Stimulated activated CD8-positive, alpha-beta memory T cell treated with anti-CD3 and anti-CD28 coated beads, Interleukin-12 subunit alpha, Interleukin-12 subunit beta, amount 100 ng/mL, for 24 hours (primary cell): ENCODE results near the gene RNU5D-1.
"Not testable (repeated sequence)": the region's sequence is repeated elsewhere in the genome, so short reads cannot be mapped to it uniquely, and the experiment has no call there.

Experiments used
- DNase-seq: peaks from one replicate; pipeline ENCODE4 v3.0.0-alpha.2; 2020; ENCODE audit errors: extremely low read depth

The RNU5D-1 gene

DNA sequence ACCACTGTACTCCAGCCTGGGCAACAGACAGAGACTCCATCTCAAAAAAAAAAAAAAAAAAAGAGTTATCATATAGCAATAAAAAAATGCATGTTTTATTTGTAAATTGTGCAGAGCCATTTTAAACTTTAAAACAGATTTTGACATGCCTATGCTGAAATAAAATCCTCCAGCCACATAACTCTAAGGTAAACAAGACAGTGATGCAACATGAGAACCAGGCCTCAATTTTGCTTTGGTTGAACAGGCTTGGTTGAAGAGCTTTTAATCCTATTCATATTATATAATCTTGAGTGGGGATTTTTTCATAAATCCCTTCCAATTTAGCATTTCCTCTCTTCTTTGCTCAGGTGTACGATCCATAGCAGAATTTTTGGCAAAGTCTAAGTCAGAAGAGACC is 30.4 kb downstream of the RNU5D-1 start:
- no peak for DNase-seq

DNA sequence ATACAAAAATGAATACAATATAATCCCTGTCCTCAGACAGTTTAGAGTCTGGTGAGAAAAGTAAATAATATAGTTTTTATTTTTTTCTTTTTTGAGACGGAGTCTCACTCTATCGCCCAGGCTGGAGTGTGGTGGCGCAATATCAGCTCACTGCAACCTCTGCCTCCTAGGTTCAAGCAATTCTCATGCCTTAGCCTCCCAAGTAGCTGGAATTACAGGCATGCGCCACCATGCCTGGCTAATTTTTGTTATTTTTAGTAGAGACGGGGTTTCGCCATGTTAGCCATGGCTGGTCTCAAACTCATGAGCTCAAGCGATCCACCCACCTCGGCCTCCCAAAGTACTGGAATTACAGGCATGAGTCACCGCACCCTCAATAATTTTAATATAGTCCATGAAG is 31.6 kb downstream of the RNU5D-1 start:
- not testable (repeated sequence) for DNase-seq

DNA sequence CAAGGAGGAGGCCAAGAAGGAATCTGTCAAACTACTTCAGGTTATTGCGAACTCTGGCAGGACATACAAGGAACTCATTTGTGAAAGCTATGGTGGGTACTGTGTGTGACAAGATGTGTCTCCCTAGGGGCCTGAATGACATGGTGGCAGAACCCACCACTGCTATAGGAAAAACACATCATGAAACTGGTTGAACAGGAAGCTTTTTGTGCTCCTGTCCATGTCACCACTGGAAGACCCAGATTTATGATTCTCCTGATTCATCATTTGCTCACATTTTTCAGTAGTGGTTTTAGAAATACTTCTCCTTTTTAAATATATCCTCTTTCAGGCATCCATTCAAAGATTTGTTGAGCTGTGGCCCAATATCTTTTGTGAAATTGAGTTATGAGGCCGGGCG is 32.8 kb downstream of the RNU5D-1 start:
- DNase-seq = no peak

DNA sequence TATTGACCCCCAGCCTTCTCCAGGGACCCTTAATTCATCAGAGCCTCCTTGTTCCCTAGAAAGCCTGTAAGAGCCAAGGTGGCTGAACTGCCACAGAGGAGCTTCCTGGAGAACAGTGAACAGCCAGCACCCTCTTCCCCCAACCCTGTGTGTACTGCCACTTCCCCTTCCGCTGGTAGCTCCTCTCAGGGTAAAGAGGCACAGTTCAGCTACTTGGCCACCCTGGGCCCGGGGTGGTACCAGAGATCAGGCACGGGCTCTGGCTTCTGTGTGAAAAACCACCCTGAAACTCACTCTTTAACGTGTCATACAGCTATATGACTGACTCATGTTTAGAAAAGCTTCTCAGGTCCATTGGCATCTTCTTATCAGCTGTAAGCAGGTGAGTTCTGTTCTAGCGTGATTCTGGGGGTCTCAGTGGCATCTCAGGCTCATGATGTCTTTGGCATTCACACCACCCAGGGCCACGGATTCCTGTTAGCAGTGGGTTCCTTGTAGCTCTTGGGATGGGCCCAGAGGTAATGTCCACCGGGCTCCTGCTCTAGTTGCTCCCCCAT is 34.1 kb downstream of the RNU5D-1 start:
- DNase-seq = no peak

DNA sequence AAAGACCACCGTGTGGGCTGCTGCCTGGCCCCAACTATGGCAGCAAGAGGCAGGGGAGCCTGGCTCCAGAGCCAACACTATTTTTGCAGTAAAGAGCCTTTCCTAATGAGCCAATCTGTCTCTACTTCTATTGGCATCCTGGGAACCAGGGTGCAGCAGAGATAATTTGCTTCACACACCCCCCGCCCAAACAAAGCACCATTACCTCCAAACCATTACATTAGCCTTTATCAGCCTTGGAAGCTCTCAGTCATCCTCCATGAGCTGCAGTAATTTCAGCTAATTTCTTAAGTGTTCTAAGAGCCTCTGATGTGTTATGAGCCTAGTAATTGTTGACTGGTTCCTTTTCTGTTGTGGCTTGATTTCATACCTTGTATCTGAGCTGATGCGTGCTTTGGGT is 34.9 kb downstream of the RNU5D-1 start:
- no peak for DNase-seq

DNA sequence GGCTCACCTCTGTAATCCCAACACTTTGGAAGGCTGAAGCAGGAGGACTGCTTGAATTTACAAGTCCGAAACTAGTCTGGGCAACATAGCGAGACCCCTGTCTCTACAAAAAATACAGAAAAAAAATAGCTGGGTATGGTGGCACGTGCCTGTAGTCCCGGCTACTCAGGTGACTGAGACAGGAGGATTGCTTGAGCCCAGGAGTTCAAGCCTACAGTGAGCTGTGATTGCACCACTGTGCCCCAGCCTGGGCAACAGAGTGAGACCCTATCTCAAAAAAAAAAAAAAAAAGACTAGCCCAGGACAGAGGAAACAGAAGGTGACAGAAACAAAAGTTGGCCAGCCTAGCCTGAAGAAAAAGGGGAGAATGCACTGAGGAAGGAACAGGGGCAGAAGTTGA is 35.3 kb downstream of the RNU5D-1 start:
- DNase-seq = no peak

DNA sequence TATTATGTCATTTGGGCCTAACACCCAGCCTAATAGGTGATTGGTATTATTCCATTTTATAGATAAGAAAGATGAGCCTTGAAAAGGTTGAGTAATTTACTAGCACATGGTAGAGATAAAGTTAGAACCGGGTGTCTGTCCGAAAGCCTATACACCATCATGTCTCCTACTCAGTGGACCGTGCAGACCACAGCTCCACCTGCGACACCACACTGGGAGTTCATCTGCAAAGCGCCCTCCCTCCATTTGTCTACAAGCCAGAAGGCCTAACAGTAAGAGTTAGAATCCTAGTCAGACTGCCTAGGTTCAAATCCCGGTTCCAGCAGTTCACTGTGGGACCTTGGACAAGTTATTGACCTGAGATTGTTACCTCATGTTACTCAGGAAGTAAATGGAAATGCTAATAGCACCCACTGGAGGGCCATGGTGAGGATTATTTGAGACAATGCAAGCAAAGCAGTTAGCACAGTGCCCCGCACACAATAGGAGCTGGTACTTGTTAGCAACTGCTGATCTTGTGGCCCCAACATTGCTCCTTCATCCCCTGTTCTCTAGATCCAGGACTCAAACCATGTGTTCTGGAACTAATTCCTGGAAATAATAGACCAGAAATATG is 36.0 kb downstream of the RNU5D-1 start:
- DNase-seq = no peak

DNA sequence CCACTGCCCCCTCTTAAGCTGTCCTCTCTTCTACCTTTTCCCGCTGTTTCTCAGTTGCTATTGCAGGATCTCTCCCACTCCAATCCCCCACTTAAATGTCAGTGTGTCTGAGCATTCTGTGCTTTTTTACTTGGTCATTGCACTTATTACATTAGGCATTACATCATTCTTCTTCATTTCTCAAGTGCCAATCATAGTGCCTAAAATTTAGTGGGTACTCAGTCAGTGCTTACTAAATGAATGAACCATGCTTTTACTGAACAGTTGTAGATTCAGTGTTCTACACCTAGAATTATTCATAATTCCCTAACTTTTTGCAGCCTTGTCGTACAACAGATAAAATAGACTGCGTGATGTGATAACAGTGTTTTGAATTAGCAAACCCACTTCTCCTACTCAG is 37.1 kb downstream of the RNU5D-1 start:
- DNase-seq = no peak

DNA sequence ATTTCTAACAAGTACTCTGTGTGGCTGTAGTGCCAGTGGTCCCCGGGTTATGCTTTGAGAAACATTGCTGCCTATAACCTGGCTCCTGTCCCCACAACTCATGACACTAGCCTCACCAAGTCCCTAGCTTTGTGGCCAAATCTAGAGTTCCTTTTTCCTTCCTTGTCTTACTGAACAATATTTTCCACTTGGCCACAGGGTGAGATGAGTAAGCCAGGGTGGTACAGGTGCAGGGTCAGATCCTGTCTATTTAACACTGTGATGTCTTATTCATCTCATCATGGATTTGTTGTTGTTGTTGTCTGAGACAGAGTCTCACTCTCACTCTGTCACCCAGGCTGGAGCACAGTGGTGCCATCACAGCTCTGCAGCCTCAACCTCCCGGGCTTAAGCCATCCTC is 37.8 kb downstream of the RNU5D-1 start:
- no peak for DNase-seq

DNA sequence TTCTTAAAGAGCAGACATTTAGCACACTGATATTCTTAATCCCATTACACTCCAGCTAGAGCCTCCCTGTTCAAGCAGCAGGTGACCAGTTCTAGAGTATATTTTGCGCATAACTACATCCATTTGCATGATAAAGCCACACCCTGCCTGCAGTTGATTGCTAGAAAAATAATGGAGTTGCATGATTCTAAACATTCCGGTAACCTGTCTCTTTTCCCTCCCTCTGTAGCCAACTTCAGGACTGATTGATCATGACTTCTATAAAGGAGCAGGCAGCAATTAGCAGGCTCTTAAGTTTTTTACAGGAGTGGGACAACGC is 41.6 kb downstream of the RNU5D-1 start:
- no peak for DNase-seq

DNA sequence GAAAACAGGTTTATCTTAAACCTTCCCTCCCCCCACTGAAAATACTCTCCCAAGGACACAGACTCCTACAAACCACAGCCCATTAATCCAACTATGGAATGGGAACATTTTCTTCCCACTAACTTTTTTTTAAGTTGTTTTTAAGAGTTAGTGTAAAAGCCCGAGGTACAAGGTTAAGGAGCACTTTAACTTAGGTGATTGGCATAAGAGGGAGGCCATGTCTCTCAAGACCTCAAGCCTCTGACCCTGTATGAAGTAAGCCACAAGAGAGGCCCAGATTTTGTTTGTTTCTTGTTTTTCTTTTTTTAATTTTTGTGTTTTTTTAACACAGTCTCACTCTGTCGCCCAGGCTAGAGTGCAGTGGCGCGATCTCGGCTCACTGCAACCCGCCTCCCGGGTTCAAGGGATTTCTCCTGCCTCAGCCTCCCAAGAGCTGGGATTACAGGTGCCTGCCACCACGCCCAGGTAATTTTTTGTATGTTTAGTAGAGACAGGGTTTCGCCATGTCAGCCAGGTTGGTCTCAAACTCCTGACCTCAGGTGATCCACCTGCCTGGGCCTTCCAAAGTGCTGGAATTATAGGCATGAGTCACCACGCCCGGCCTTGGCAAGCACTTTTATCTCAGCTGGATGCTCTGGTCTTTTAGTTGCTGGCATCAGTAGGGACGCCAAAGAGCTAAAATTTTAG is 42.1 kb downstream of the RNU5D-1 start:
- no peak for DNase-seq

DNA sequence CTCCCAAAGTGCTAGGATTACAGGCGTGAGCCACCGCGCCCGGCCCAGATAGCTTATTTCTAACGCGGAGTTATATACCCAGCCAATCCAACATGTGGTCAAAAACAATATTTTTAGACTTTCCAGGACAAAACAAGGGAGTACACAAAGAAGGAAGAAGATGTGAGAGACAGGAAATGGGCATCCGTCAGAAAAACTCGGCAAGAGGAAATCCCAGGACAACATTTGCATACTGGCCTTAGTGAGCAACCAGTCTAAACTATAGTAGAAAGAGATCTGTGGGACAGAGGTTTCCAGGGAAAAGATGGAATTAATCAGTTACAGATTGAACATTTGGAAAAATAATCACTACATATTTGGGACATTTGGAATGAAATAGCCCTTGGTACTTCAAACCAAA is 45.1 kb downstream of the RNU5D-1 start:
- no peak for DNase-seq

DNA sequence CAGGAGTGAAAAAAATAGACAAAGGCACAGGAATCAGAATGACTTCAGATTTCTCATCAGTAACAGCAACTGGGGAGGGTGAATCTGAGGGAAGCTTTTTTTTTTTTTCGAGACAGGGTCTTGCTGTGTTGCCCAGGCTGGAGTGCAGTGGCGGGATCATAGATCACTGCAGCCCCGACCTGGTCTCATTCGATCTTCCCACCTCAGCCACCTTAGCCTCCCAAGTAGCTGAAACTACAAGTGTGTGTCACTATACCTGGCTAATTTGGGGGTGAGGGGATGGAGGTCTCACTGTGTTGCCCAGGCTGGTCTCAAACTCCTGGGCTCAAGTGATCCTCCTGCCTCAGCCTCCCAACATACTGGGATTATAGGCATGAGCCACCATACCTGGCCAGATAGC is 45.8 kb downstream of the RNU5D-1 start:
- no peak for DNase-seq

DNA sequence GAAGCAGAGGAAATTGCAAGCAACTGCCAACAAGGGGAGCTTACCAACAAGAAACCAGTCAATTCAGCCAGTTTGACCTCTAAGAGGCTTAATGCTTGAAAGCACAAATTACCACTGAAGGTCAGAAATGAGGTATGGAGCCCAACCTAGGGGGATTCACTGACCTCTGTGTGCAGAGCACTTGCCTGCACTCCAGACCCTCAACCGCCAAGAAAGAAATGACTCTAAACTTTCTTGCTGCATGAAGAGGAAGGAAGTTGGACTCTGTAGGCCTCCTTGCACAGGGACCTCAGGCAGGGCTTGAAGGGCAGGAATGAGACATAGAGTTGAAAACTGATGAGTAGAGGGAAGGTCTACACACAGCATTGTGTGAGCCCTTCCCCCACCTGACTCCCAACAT is 46.4 kb downstream of the RNU5D-1 start:
- DNase-seq = no peak

DNA sequence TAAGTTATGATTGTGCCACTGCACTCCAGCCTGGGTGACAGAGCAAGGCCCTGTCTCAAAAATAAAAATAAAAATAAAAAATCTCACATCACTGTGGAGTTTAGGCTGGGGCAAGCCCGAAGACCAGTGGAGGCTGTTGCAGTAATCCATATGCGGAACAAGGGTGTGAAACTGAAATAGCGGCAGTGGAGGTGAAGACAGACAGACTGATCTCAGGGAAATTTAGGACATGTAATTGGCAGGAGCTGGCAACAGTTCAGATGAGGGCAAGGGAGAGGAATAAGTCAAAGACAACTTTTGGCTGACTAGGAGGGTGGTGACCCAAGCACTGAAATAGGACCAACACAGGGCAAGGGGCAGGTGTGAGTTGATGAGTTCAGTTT is 48.1 kb downstream of the RNU5D-1 start:
- DNase-seq = no peak

DNA sequence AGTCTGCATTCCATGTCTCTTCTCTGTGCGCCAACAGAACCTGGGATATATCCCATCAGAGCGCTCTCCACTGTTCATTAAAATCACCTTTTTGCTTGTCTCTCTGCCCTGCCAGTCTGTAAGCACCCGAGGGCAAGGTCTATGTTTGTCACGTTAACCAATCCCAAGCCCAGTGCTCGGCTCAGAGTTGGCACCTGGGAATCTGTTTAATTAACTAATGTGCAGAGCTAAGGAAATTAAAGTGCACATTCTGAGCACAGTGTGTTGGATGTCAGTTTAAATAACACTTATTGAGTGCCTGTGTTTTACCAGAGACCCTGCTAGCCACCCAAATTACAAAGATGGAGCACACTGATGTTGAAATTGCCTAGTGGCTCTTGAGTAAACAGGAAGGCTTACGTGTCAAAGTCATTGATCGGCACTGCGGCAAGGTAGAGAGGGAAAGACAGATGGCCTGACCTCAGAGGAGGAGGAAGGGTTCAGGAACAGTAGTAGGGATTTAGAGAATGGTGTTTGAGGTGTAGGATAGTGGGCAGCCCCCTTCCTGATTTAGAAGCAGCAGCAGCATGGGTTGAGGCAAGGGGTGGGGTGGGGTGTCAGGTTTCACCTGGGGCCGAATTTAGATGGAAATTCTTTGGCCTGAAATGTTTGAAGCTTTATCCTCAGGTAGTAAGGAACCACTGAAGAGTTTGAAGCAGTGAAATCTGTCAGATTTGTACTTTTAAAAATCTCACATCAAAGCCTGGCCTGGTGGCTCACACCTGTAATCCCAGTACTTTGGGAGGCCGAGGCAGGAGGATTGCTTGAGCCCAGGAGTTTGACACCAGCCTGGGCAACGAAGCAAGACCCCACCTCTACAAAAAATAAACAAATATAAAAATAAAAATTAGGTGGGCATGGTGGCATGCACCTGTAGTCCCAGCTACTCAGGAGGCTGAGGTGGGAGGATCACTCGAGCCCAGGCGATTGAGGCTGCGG is 48.8 kb downstream of the RNU5D-1 start:
- DNase-seq = no peak
